NK-92 (cell line): ENCODE data around the gene NEURL4.
A peak's percentile ranks its signal among the peaks of the same experiment; 100 is the strongest.

Experiments used
- DNase-seq: peaks from one replicate; lab custom pipeline; 2025; ENCODE audit not compliant: unreplicated experiment; lab: John Stamatoyannopoulos, UW

Gene NEURL4

GRCh38 chr17:7306911-7307685 lies 22.0 kb downstream of the NEURL4 start, which contains the start of gene EIF5A:
Gene EIF5A (plus strand): TSS chr17:7307628. CDS start chr17:7309636, 2,008 bp downstream.
- DNase-seq: peak; percentile 98

- DNase-seq: no peak
These were observed 25.0 kb downstream of the NEURL4 start for GRCh38 chr17:7304179-7304578.

GRCh38 chr17:7296189-7296861 lies 32.8 kb downstream of the NEURL4 start:
- DNase-seq: no peak

- DNase-seq: no peak
These were observed 33.6 kb downstream of the NEURL4 start for GRCh38 chr17:7295230-7296180.

- no peak for DNase-seq
These were observed 34.5 kb downstream of the NEURL4 start, which contains the start of gene YBX2 for GRCh38 chr17:7294614-7295153. Gene YBX2 (minus strand): TSS chr17:7294639. CDS start chr17:7294500, 139 bp downstream.

GRCh38 chr17:7293816-7294613 lies 35.1 kb downstream of the NEURL4 start:
- no peak for DNase-seq

- DNase-seq: no peak
These were observed 36.0 kb downstream of the NEURL4 start for GRCh38 chr17:7293159-7293558.

GRCh38 chr17:7292729-7293128 lies 36.4 kb downstream of the NEURL4 start:
- no peak for DNase-seq

GRCh38 chr17:7292194-7292593 lies 36.9 kb downstream of the NEURL4 start:
- no peak for DNase-seq

- DNase-seq: no peak
These were observed 38.5 kb downstream of the NEURL4 start for GRCh38 chr17:7290685-7291084.

- no peak for DNase-seq
These were observed 39.0 kb downstream of the NEURL4 start for GRCh38 chr17:7290166-7290565.

- no peak for DNase-seq
These were observed 39.7 kb downstream of the NEURL4 start for GRCh38 chr17:7289256-7290032.

GRCh38 chr17:7285679-7286078 lies 43.5 kb downstream of the NEURL4 start:
- DNase-seq: no peak

- no peak for DNase-seq
These were observed 44.2 kb downstream of the NEURL4 start for GRCh38 chr17:7284911-7285310.

GRCh38 chr17:7283471-7284216 lies 45.5 kb downstream of the NEURL4 start:
- DNase-seq: no peak

GRCh38 chr17:7282752-7283321 lies 46.3 kb downstream of the NEURL4 start:
- DNase-seq: no peak

GRCh38 chr17:7281953-7282751 lies 47.0 kb downstream of the NEURL4 start:
- DNase-seq: no peak
